Measurements from ENCODE around the gene SLC22A12. TPM values are rescaled to one million over a fixed set of nuclear protein-coding genes. Genes with fewer than 3 reads are reported as not detected.

SLC22A12 gene
- total RNA-seq, 1 experiment from 2014 or later: not detected

GRCh38 chr11:64611176-64611575, 20.2 kb downstream of the SLC22A12 start:
- H3K9me3 ChIP-seq (ENCODE audit: low read length): no peaks in the 10 kb centered on the region
- DNase-seq: no peak
- no peak overlapping the region for H2AFZ ChIP-seq (ENCODE audit: low read length)
- no peaks in the 10 kb centered on the region for H3K79me2 ChIP-seq (ENCODE audit: low read length)
- no peak overlapping the region for H3K4me3 ChIP-seq (ENCODE audit: low read length)
- H3K9ac ChIP-seq (ENCODE audit: low read length): no peak overlapping the region
- H3K36me3 ChIP-seq (ENCODE audit: low read depth, low read length): no peaks in the 10 kb centered on the region
- H3K9me2 ChIP-seq (replicated peaks; ENCODE audit: low read length): no peaks in the 10 kb centered on the region
- H4K20me1 ChIP-seq (ENCODE audit: low read length): no peaks in the 10 kb centered on the region
- CTCF ChIA-PET: no interaction called here
- H3K27ac ChIP-seq (ENCODE audit: low read length): no peak overlapping the region
- no peaks in the 10 kb centered on the region for H3K4me1 ChIP-seq (ENCODE audit: insufficient read depth, low read length)
- no TSS peak for BruUV-seq (replicated peaks)
- no peak for ATAC-seq
- H3F3A ChIP-seq (ENCODE audit: low read length, unreplicated experiment): no peaks in the 10 kb centered on the region
- no peak for TF ChIP-seq CTCF (conservative IDR thresholded peaks at IDR 0.05; ENCODE audit: low read depth, low read length)
- TF ChIP-seq EZH2phosphoT487 (IDR thresholded peaks at IDR 0.05; ENCODE audit: borderline replicate concordance, low read length): no peak
- no peak for TF ChIP-seq EZH2 (IDR thresholded peaks at IDR 0.05; ENCODE audit: low read length, unreplicated experiment)
- H3K4me2 ChIP-seq (ENCODE audit: low read length): no peak overlapping the region
- POLR2A ChIA-PET (ENCODE audit: unreplicated experiment): no interaction called here
- intact Hi-C loops (cut with micrococcal nuclease): no loop called here
- H3K27me3 ChIP-seq (ENCODE audit: low read length): peaks cover 38% of the 10 kb centered on the region

GRCh38 chr11:64611869-64612646, 21.0 kb downstream of the SLC22A12 start:
- H3K4me2 ChIP-seq (ENCODE audit: low read length): no peak overlapping the region
- no peaks in the 10 kb centered on the region for H3K4me1 ChIP-seq (ENCODE audit: insufficient read depth, low read length)
- H3F3A ChIP-seq (ENCODE audit: low read length, unreplicated experiment): no peaks in the 10 kb centered on the region
- H3K79me2 ChIP-seq (ENCODE audit: low read length): no peaks in the 10 kb centered on the region
- H3K27ac ChIP-seq (ENCODE audit: low read length): no peak overlapping the region
- DNase-seq: no peak
- ChIA-PET CTCF (no interaction called here), POLR2A (ENCODE audit: unreplicated experiment) (no interaction called here)
- BruUV-seq (replicated peaks): no TSS peak
- H3K27me3 ChIP-seq (ENCODE audit: low read length): peaks cover 33% of the 10 kb centered on the region
- no peak overlapping the region for H2AFZ ChIP-seq (ENCODE audit: low read length)
- H3K36me3 ChIP-seq (ENCODE audit: low read depth, low read length): no peaks in the 10 kb centered on the region
- H3K9me3 ChIP-seq (ENCODE audit: low read length): no peaks in the 10 kb centered on the region
- ATAC-seq: no peak
- intact Hi-C loops (cut with micrococcal nuclease): no loop called here
- H4K20me1 ChIP-seq (ENCODE audit: low read length): no peaks in the 10 kb centered on the region
- H3K9ac ChIP-seq (ENCODE audit: low read length): no peak overlapping the region
- no peak overlapping the region for H3K4me3 ChIP-seq (ENCODE audit: low read length)
- H3K9me2 ChIP-seq (replicated peaks; ENCODE audit: low read length): no peaks in the 10 kb centered on the region
- TF ChIP-seq CTCF (conservative IDR thresholded peaks at IDR 0.05; ENCODE audit: low read depth, low read length) (no peak), EZH2 (IDR thresholded peaks at IDR 0.05; ENCODE audit: low read length, unreplicated experiment) (no peak), EZH2phosphoT487 (IDR thresholded peaks at IDR 0.05; ENCODE audit: borderline replicate concordance, low read length) (no peak)

GRCh38 chr11:64613648-64614047, 22.6 kb downstream of the SLC22A12 start:
- Histone ChIP-seq H3K4me3 (ENCODE audit: low read length) (no peak overlapping the region), H2AFZ (ENCODE audit: low read length) (no peak overlapping the region), H3K4me2 (ENCODE audit: low read length) (no peak overlapping the region), H3K9me3 (ENCODE audit: low read length) (no peaks in the 10 kb centered on the region), H4K20me1 (ENCODE audit: low read length) (no peaks in the 10 kb centered on the region), H3K27ac (ENCODE audit: low read length) (no peak overlapping the region), H3F3A (ENCODE audit: low read length, unreplicated experiment) (no peaks in the 10 kb centered on the region), H3K9ac (ENCODE audit: low read length) (no peak overlapping the region), H3K9me2 (replicated peaks; ENCODE audit: low read length) (no peaks in the 10 kb centered on the region), H3K36me3 (ENCODE audit: low read depth, low read length) (no peaks in the 10 kb centered on the region), H3K27me3 (ENCODE audit: low read length) (peaks cover 17% of the 10 kb centered on the region), H3K4me1 (ENCODE audit: insufficient read depth, low read length) (no peaks in the 10 kb centered on the region), H3K79me2 (ENCODE audit: low read length) (no peaks in the 10 kb centered on the region)
- ChIA-PET CTCF (no interaction called here), POLR2A (ENCODE audit: unreplicated experiment) (no interaction called here)
- intact Hi-C loops (cut with micrococcal nuclease): no loop called here
- DNase-seq: no peak
- no peak for TF ChIP-seq EZH2phosphoT487 (IDR thresholded peaks at IDR 0.05; ENCODE audit: borderline replicate concordance, low read length)
- ATAC-seq: no peak
- BruUV-seq (replicated peaks): no TSS peak
